K562 (cell line): Measurements from ENCODE around the gene IL6R. TPM values are rescaled to one million over a fixed set of nuclear protein-coding genes. Genes with fewer than 3 reads are reported as not detected.
A peak's percentile ranks its signal among the peaks of the same experiment; 100 is the strongest.

Experiments used
- ATF1 ChIP-seq, 2 experiments: fragments of 450-650 bp in 1 of 2; IDR thresholded peaks; 2 replicates each; pipeline ENCODE4 v1.6.1; 2016; ENCODE audit warnings: missing compliant biosample characterization in 1 of 2, missing genetic modification characterization in 1 of 2
- CXXC5 ChIP-seq: fragments of 250-450 bp; sonication (Bioruptor Pico); IDR thresholded peaks from 2 replicates; pipeline ENCODE4 v1.8.0; 2022; ENCODE audit warnings: inconsistent platforms, mild to moderate bottlenecking, moderate library complexity
- EP300 ChIP-seq: IDR thresholded peaks from 2 replicates; pipeline ENCODE4 v1.6.1; 2012; ENCODE audit warnings: low read length, improper control_type of control experiment
- ERF ChIP-seq: fragments of 450-650 bp; formaldehyde crosslinking; IDR thresholded peaks from 2 replicates; pipeline ENCODE4 v1.4.0; 2020; ENCODE audit warnings: mild to moderate bottlenecking, mixed read lengths
- ETV1 ChIP-seq: fragments of 450-650 bp; conservative IDR thresholded peaks from 2 replicates; pipeline ENCODE4 v1.6.1; 2016; ENCODE audit warnings: missing genetic modification characterization, control low read depth, low read depth, missing compliant biosample characterization
- FOXM1 ChIP-seq, 2 experiments: fragments of 450-650 bp in 1 of 2; sonication (generic) in 1 of 2; formaldehyde crosslinking in 1 of 2; IDR thresholded peaks; 2 replicates each; pipeline versions ENCODE4 v1.6.1 to v1.9.0; 2017 to 2022; ENCODE audit warnings: low read depth in 2 of 2, mild to moderate bottlenecking in 2 of 2, missing genetic modification reagents in 1 of 2, moderate library complexity in 1 of 2
- HDAC1 ChIP-seq, 2 experiments: fragments of 450-650 bp; IDR thresholded peaks; 2 replicates each; pipeline ENCODE4 v1.6.1; 2016 to 2017; ENCODE audit warnings: inconsistent platforms in 1 of 2, mild to moderate bottlenecking in 1 of 2, moderate library complexity in 1 of 2
- MECOM ChIP-seq: fragments of 250-450 bp; sonication (Bioruptor Pico); IDR thresholded peaks from 2 replicates; pipeline ENCODE4 v1.8.0; 2022; ENCODE audit warnings: inconsistent platforms
- MTA2 ChIP-seq: fragments of 450-650 bp; IDR thresholded peaks from 2 replicates; pipeline ENCODE4 v1.6.1; 2016; ENCODE audit warnings: low read depth
- MYC ChIP-seq, 2 experiments: fragments of 250-450 bp in 1 of 2; sonication (Bioruptor Pico) in 1 of 2; IDR thresholded peaks; 2 replicates each; pipeline versions ENCODE4 v1.5.1 to v1.6.1; 2012 to 2021; ENCODE audit warnings: low read depth in 2 of 2, borderline replicate concordance in 1 of 2, improper control_type of control experiment in 1 of 2, low read length in 1 of 2, mild to moderate bottlenecking in 1 of 2, moderate library complexity in 1 of 2
- SOX6 ChIP-seq: fragments of 450-650 bp; IDR thresholded peaks from 2 replicates; pipeline ENCODE4 v1.6.1; 2014; ENCODE audit warnings: mild to moderate bottlenecking
- STAT5A ChIP-seq: IDR thresholded peaks from 2 replicates; pipeline ENCODE4 v1.6.1; 2012; ENCODE audit warnings: low read length, inconsistent platforms, borderline replicate concordance
- TAL1 ChIP-seq: fragments of 450-650 bp; IDR thresholded peaks from 2 replicates; pipeline ENCODE4 v1.6.1; 2016; ENCODE audit warnings: mild to moderate bottlenecking
- TCF3 ChIP-seq: sonication (generic); formaldehyde crosslinking; IDR thresholded peaks from 2 replicates; pipeline ENCODE4 v1.4.0; 2020; ENCODE audit warnings: mild to moderate bottlenecking, missing genetic modification reagents
- TEAD4 ChIP-seq, 2 experiments: sonication (generic) in 1 of 2; formaldehyde crosslinking in 1 of 2; IDR thresholded peaks; 2 replicates each; pipeline versions ENCODE4 v1.6.1 to v1.8.0; 2012 to 2022; ENCODE audit warnings: borderline replicate concordance in 1 of 2, inconsistent platforms in 1 of 2, low read length in 1 of 2, mild to moderate bottlenecking in 1 of 2, missing genetic modification reagents in 1 of 2
- polyA plus RNA-seq, 8 experiments: library from polyadenylated mRNA; depleted of rRNA in 4 of 8; stranded (reverse) in 5 of 8; unstranded in 3 of 8; fragments of >200 nt; fragmentation: Nextera tagmentation in 2 of 8; fragmentation: Illumina TruSeq in 1 of 8; extraction: Ambion mirVana in 2 of 8; extraction: Trizol in 1 of 8; gene quantifications; 2 replicates each; pipeline versions ENCODE4 v1.2.1 to v1.2.3, GENCODE V29; 2011 to 2014; ENCODE audit warnings: inconsistent platforms in 1 of 8, missing spikeins in 1 of 8
- total RNA-seq, 7 experiments: library from RNA; depleted of rRNA in 6 of 7; stranded (reverse); fragments of >200 nt in 6 of 7; fragmentation: Illumina TruSeq in 2 of 7; extraction: Trizol in 2 of 7; gene quantifications; 2 replicates each; pipeline versions ENCODE4 v1.2.1 to v1.2.3, GENCODE V29; 2011 to 2021; ENCODE audit warnings: low replicate concordance in 1 of 7
- TF ChIP-seq, protein P1 (sequence below): sonication (generic); formaldehyde crosslinking; IDR thresholded peaks from 2 replicates; pipeline ENCODE4 v1.8.1; 2023; ENCODE audit warnings: missing genetic modification reagents, mild to moderate bottlenecking, borderline replicate concordance
- TF ChIP-seq, protein P2 (sequence below), 2 experiments: fragments of 450-650 bp; conservative IDR thresholded peaks; 2 replicates each; pipeline ENCODE4 v1.6.1; 2017; ENCODE audit warnings: mild to moderate bottlenecking in 2 of 2, moderate library complexity in 2 of 2
- TF ChIP-seq, protein P3 (sequence below): conservative IDR thresholded peaks from 2 replicates; pipeline ENCODE4 v1.6.1; 2011; ENCODE audit warnings: low read depth, mild to moderate bottlenecking, low read length; ENCODE audit not compliant: control insufficient read depth

Gene IL6R
- total and polyA plus RNA-seq, 9 of the 15 experiments (the other 6 are each of a cell fraction or from before 2014, with no cell fraction given), result 0.05 to 1.1 (median 0.11) TPM; not detected in 2

DNA sequence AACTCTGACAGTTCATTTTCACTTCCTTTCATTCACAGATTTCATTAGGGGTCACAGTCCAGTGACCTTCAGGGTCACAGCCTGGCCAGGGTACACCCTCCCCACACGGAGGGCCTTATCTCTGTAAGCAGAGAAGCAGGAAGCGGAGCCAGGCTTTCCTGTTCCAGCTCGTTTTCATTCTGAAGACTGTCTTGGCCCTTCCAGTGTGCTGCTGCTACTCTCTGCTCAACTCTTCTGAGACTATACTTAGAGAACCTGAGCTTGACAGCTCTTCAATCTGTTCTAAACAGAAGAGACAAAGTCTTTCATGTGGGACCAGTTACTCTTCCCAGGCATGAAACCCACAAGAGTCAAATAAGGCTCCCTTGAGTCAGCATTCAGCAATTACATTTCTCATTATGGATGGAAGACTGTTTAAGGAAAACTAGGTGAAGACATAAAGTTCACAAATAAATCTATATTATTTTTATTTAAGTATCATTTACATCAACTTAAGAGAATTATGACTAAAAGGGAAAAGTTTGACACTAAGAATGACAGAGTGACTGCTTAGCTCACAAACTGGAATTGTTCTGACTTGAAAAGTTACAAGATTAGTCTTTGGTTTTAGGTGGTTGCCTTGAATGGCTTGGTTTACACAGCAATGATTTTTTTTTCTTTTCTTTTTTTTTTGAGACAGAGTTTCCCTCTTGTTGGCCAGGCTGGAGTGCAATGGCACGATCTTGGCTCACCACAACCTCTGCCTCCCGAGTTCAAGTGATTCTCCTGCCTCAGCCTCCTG is 92.1 kb downstream of the IL6R start (continued):
- TF ChIP-seq, protein P1, sequence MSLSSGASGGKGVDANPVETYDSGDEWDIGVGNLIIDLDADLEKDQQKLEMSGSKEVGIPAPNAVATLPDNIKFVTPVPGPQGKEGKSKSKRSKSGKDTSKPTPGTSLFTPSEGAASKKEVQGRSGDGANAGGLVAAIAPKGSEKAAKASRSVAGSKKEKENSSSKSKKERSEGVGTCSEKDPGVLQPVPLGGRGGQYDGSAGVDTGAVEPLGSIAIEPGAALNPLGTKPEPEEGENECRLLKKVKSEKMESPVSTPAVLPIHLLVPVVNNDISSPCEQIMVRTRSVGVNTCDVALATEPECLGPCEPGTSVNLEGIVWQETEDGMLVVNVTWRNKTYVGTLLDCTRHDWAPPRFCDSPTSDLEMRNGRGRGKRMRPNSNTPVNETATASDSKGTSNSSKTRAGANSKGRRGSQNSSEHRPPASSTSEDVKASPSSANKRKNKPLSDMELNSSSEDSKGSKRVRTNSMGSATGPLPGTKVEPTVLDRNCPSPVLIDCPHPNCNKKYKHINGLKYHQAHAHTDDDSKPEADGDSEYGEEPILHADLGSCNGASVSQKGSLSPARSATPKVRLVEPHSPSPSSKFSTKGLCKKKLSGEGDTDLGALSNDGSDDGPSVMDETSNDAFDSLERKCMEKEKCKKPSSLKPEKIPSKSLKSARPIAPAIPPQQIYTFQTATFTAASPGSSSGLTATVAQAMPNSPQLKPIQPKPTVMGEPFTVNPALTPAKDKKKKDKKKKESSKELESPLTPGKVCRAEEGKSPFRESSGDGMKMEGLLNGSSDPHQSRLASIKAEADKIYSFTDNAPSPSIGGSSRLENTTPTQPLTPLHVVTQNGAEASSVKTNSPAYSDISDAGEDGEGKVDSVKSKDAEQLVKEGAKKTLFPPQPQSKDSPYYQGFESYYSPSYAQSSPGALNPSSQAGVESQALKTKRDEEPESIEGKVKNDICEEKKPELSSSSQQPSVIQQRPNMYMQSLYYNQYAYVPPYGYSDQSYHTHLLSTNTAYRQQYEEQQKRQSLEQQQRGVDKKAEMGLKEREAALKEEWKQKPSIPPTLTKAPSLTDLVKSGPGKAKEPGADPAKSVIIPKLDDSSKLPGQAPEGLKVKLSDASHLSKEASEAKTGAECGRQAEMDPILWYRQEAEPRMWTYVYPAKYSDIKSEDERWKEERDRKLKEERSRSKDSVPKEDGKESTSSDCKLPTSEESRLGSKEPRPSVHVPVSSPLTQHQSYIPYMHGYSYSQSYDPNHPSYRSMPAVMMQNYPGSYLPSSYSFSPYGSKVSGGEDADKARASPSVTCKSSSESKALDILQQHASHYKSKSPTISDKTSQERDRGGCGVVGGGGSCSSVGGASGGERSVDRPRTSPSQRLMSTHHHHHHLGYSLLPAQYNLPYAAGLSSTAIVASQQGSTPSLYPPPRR, result no peak
- TF ChIP-seq TCF3 (CRISPR knock-in tag) (peak; percentile 87), CXXC5 (CRISPR knock-in tag) (peak; percentile 74), SOX6 (peak; percentile 73), ATF1 (CRISPR knock-in tag; IDR thresholded peaks at IDR 0.05) (no peak), ATF1 (tag; IDR thresholded peaks at IDR 0.05) (peak; percentile 44), TEAD4 (IDR thresholded peaks at IDR 0.05; ENCODE audit: low read length) (peak; percentile 80), TEAD4 (CRISPR knock-in tag; IDR thresholded peaks at IDR 0.05; ENCODE audit: borderline replicate concordance) (no peak), ERF (CRISPR knock-in tag) (0 out of 2 replicates have a peak, but pooled peaks have one; percentile 48), EP300 (peak; percentile 84), TAL1 (peak; percentile 79), MYC (IDR thresholded peaks at IDR 0.05; ENCODE audit: low read depth, low read length) (peak; percentile 34; the same call in 1 of the 2 replicates), MYC (CRISPR knock-in tag; IDR thresholded peaks at IDR 0.05; ENCODE audit: borderline replicate concordance, low read depth) (no peak), MTA2 (peak; percentile 61; the same call in 1 of the 2 replicates), STAT5A (peak; percentile 56), ETV1 (peak; percentile 94), MECOM (no peak), FOXM1 (IDR thresholded peaks at IDR 0.05; ENCODE audit: low read depth) (peak; percentile 42; the same call in 1 of the 2 replicates), FOXM1 (CRISPR knock-in tag; IDR thresholded peaks at IDR 0.05; ENCODE audit: low read depth) (no peak), HDAC1 (IDR thresholded peaks at IDR 0.05) (peak in 1 of 2 experiments; percentile 84; a peak in 2 of 4 replicates)
- TF ChIP-seq, protein P2, sequence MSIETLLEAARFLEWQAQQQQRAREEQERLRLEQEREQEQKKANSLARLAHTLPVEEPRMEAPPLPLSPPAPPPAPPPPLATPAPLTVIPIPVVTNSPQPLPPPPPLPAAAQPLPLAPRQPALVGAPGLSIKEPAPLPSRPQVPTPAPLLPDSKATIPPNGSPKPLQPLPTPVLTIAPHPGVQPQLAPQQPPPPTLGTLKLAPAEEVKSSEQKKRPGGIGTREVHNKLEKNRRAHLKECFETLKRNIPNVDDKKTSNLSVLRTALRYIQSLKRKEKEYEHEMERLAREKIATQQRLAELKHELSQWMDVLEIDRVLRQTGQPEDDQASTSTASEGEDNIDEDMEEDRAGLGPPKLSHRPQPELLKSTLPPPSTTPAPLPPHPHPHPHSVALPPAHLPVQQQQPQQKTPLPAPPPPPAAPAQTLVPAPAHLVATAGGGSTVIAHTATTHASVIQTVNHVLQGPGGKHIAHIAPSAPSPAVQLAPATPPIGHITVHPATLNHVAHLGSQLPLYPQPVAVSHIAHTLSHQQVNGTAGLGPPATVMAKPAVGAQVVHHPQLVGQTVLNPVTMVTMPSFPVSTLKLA (conservative IDR thresholded peaks at IDR 0.05), result peak in 1 of 2 experiments; percentile 38; a peak in 1 of 4 replicates
- TF ChIP-seq, protein P3, sequence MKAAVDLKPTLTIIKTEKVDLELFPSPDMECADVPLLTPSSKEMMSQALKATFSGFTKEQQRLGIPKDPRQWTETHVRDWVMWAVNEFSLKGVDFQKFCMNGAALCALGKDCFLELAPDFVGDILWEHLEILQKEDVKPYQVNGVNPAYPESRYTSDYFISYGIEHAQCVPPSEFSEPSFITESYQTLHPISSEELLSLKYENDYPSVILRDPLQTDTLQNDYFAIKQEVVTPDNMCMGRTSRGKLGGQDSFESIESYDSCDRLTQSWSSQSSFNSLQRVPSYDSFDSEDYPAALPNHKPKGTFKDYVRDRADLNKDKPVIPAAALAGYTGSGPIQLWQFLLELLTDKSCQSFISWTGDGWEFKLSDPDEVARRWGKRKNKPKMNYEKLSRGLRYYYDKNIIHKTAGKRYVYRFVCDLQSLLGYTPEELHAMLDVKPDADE, result peak; percentile 49; the same call in 1 of the 2 replicates
